Stomach (tissue), 9 donors: ENCODE data around the gene PDIA5. TPM values are rescaled to one million over a fixed set of nuclear protein-coding genes. Genes with fewer than 3 reads are reported as not detected.

Experiments
- DNase-seq, 2 donors: peaks; one replicate each; pipeline versions ENCODE4 v3.0.0 to v3.0.0-alpha.2; 2013 to 2019
- H3K27ac ChIP-seq, 5 donors: fragments of 200-600 bp in 4 of 5; sonication (generic) in 4 of 5; one replicate each; pipeline ENCODE4 v1.5.1; 2013 to 2019; ENCODE audit warnings: mild to moderate bottlenecking in 1 of 5, moderate library complexity in 1 of 5
- H3K27me3 ChIP-seq, 3 donors: fragments of 200-600 bp; sonication (generic); one replicate each; pipeline ENCODE4 v1.5.1; 2017 to 2019; ENCODE audit warnings: mixed run types in 1 of 3
- H3K36me3 ChIP-seq, 4 donors: fragments of 200-600 bp; sonication (generic); 1 replicate in 3 of 4; 2 replicates in 1 of 4; pipeline ENCODE4 v1.5.1; 2016 to 2019
- H3K4me1 ChIP-seq, 4 donors: fragments of 200-600 bp; sonication (generic); one replicate each; pipeline ENCODE4 v1.5.1; 2016 to 2019
- H3K4me3 ChIP-seq, 4 donors: fragments of 200-600 bp; sonication (generic) in 3 of 4; one replicate each; pipeline ENCODE4 v1.5.1; 2016 to 2019; ENCODE audit warnings: mild to moderate bottlenecking in 1 of 4
- H3K9me3 ChIP-seq, 4 donors: fragments of 200-600 bp; sonication (generic); one replicate each; pipeline ENCODE4 v1.5.1; 2016 to 2019
- EP300 ChIP-seq: sonication (generic); formaldehyde crosslinking; IDR thresholded peaks from one replicate; pipeline ENCODE4 v1.6.1; 2017; ENCODE audit warnings: antibody characterized with exemption
- POLR2A ChIP-seq, 4 donors: fragments of 450-650 bp; IDR thresholded peaks; one replicate each; pipeline ENCODE4 v1.6.1; 2016; ENCODE audit warnings: antibody characterized with exemption in 4 of 4, control low read depth in 2 of 4, mild to moderate bottlenecking in 1 of 4, moderate library complexity in 1 of 4
- POLR2AphosphoS5 ChIP-seq, 3 donors: sonication (generic); formaldehyde crosslinking; IDR thresholded peaks; one replicate each; pipeline ENCODE4 v1.6.1; 2016; ENCODE audit warnings: antibody characterized with exemption in 3 of 3
- WGBS, 5 donors: extraction: QIAGEN DNeasy Blood & Tissue Kit in 3 of 5; methylation state at CpG; one replicate each; pipeline versions ENCODE4 v1.1.5 to v1.1.7; 2013 to 2018; 5-methylcytosine and 5-hydroxymethylcytosine counted together
- intact Hi-C: fragments of 100-400 bp; cut with DNase I; formaldehyde crosslinking; loops from one replicate; pipeline ENCODE4 v1.15.1; 2023; ENCODE audit warnings: low total_unique reads
- polyA plus RNA-seq, 3 donors: library from polyadenylated mRNA; stranded (reverse); fragments of 200-250 nt; gene quantifications; one replicate each; pipeline ENCODE4 v1.2.3, GENCODE V29; 2013
- total RNA-seq, 5 donors: library from RNA; depleted of rRNA; stranded (reverse); fragments of >200 nt; gene quantifications; one replicate each; pipeline versions ENCODE4 v1.1.0 to v1.2.3, GENCODE V29; 2014 to 2016
- TF ChIP-seq, protein P1 (sequence below), 7 experiments: fragments of 450-650 bp in 4 of 7; fragments of 200-600 bp in 3 of 7; sonication (generic) in 3 of 7; IDR thresholded peaks; one replicate each; pipeline ENCODE4 v1.5.1; 2016 to 2019; ENCODE audit warnings: antibody characterized with exemption in 7 of 7, control low read depth in 2 of 7, mild to moderate bottlenecking in 1 of 7
- donor health status: healthy with polysubstance abuse.
- donor health status: Bipolar disorder and iron deficiency.
- donor health status: healthy.

The PDIA5 gene
- total and polyA plus RNA-seq, 8 donors: 13.9 to 75.3 (median 35.0) TPM

DNA sequence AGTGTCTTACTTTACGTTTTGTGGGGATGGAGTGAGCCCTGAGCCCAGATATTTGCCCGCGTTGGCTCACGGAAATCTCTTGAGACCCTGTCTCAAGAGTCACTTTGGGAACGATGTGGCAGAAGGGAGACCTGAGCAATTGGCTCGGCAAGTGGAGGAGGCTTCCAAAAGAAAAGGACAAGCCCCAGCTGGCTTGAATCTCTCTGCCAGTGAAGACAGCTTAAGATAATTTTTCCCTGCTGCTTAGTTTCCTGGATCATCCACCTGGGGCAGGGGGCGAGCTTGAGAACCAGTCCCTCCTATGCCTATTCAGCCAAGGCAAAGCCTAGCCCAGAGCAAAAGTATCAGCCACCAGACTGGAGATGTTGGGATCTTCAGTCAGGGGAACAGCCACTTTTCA lies 135.6 kb downstream of the PDIA5 start:
- no peaks in the 10 kb centered on the region for H3K36me3 ChIP-seq
- 0 to 2% (median 1%) methylated on average over 6 to 7 of the region's 7 CpGs for WGBS, 5 donors
- no peaks in the 10 kb centered on the region for H3K27me3 ChIP-seq
- H3K9me3 ChIP-seq: no peaks in the 10 kb centered on the region
- TF ChIP-seq EP300: no peak
- TF ChIP-seq, protein P1, sequence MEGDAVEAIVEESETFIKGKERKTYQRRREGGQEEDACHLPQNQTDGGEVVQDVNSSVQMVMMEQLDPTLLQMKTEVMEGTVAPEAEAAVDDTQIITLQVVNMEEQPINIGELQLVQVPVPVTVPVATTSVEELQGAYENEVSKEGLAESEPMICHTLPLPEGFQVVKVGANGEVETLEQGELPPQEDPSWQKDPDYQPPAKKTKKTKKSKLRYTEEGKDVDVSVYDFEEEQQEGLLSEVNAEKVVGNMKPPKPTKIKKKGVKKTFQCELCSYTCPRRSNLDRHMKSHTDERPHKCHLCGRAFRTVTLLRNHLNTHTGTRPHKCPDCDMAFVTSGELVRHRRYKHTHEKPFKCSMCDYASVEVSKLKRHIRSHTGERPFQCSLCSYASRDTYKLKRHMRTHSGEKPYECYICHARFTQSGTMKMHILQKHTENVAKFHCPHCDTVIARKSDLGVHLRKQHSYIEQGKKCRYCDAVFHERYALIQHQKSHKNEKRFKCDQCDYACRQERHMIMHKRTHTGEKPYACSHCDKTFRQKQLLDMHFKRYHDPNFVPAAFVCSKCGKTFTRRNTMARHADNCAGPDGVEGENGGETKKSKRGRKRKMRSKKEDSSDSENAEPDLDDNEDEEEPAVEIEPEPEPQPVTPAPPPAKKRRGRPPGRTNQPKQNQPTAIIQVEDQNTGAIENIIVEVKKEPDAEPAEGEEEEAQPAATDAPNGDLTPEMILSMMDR (IDR thresholded peaks at IDR 0.05): no peak
- TF ChIP-seq POLR2A (IDR thresholded peaks at IDR 0.05): no peak
- TF ChIP-seq POLR2AphosphoS5 (IDR thresholded peaks at IDR 0.05): no peak
- peak overlapping the region; percentile 81 to 96 (median 91) for H3K27ac ChIP-seq
- peaks cover 0 to 31% (median 21%) of the 10 kb centered on the region in 4 donors for H3K4me1 ChIP-seq
- peak overlapping the region; percentile 80 to 97 (median 84) for H3K4me3 ChIP-seq
- peak in 1 of 2 donors; percentile 45 for DNase-seq
- intact Hi-C loops: no loop called here

Other genes starting within 250 kb of the PDIA5 start
- 10 to 100 TPM in 1 of 5 donors, 1 to 10 TPM in 2, not detected in 2; 1.8 to 27.2 (median 1.9) TPM for gene SEMA5B, start 39.3 kb upstream of the PDIA5 start, total RNA-seq
- gene SEMA5B, start 39.3 kb upstream of the PDIA5 start, polyA plus RNA-seq: under 1 TPM; 0.15 to 0.25 (median 0.25) TPM
- 10 to 100 TPM in 1 of 5 donors, 1 to 10 TPM in 3, not detected in 1; 1.6 to 26.6 (median 5.8) TPM for gene SEC22A, start 134.9 kb downstream of the PDIA5 start, total RNA-seq
- gene SEC22A, start 134.9 kb downstream of the PDIA5 start, polyA plus RNA-seq: 1 to 10 TPM; 6.3 to 8.2 (median 7.0) TPM